T-cell (primary cell): Measurements from ENCODE around the gene TBCE. TPM values are rescaled to one million over a fixed set of nuclear protein-coding genes. Genes with fewer than 3 reads are reported as not detected.

Experiments
- ATAC-seq, 4 experiments: fragments of 200-7000 bp in 3 of 4; fragments of 150-1000 bp in 1 of 4; cut with Tn5 transposase; replicated peaks in 1 of 4; 1 replicate in 3 of 4; 2 replicates in 1 of 4; pipeline ENCODE4 v1.10.0; 2021; ENCODE audit warnings: moderate library complexity in 3 of 4, mild to moderate bottlenecking in 2 of 4, moderate number of reproducible peaks in 1 of 4
- CTCF ChIA-PET, 2 donors: fragments of 300-600 bp; sonication (Branson Sonifier 250); formaldehyde crosslinking; loops; one replicate each; lab custom pipeline; 2022; ENCODE audit warnings: antibody characterized with exemption in 2 of 2; lab: Charles Lee
- POLR2A ChIA-PET, 2 donors: fragments of 300-600 bp; sonication (Branson Sonifier 250); formaldehyde crosslinking; loops; one replicate each; lab custom pipeline; 2022; ENCODE audit warnings: antibody characterized with exemption in 2 of 2; lab: Charles Lee
- DNase-seq, 35 experiments: peaks; one replicate each; pipeline versions ENCODE4 v3.0.0 to v3.0.0-alpha.2; 2013 to 2023
- H3K27ac ChIP-seq: one replicate; pipeline ENCODE4 v1.5.1; 2013; ENCODE audit warnings: low read length
- H3K27me3 ChIP-seq, 2 experiments: replicated peaks in 1 of 2; 1 replicate in 1 of 2; 2 replicates in 1 of 2; pipeline versions ENCODE4 v1.6.1 to v1.7.0; 2013; ENCODE audit warnings: low read length in 1 of 2, mixed read lengths in 1 of 2; ENCODE audit not compliant: control insufficient read depth in 2 of 2, insufficient read depth in 2 of 2; ENCODE audit errors: extremely low read depth in 1 of 2
- H3K36me3 ChIP-seq, 2 donors: 1 replicate in 1 of 2; 2 replicates in 1 of 2; pipeline versions ENCODE4 v1.6.1 to v1.7.0; 2013; ENCODE audit warnings: low read length in 1 of 2; ENCODE audit not compliant: control insufficient read depth in 2 of 2, insufficient read depth in 1 of 2; ENCODE audit errors: extremely low read depth in 1 of 2
- H3K4me1 ChIP-seq, 2 experiments: 1 replicate in 1 of 2; 2 replicates in 1 of 2; pipeline versions ENCODE4 v1.6.1 to v1.7.0; 2013; ENCODE audit warnings: low read length in 2 of 2, mixed read lengths in 1 of 2; ENCODE audit not compliant: insufficient read depth in 2 of 2, control insufficient read depth in 1 of 2; ENCODE audit errors: extremely low read depth in 1 of 2
- H3K4me3 ChIP-seq, 2 donors: 1 replicate in 1 of 2; 2 replicates in 1 of 2; pipeline versions ENCODE4 v1.5.1 to v1.7.0; 2013; ENCODE audit warnings: mild to moderate bottlenecking in 2 of 2, low read length in 1 of 2, moderate library complexity in 1 of 2; ENCODE audit not compliant: control insufficient read depth in 1 of 2; ENCODE audit errors: extremely low read depth in 1 of 2
- H3K9me3 ChIP-seq: 2 replicates; pipeline ENCODE4 v1.7.0; 2013
- H3K27ac Mint-ChIP-seq, 2 donors: one replicate each; pipeline ENCODE4 v1.8.0; 2020 to 2021; ENCODE audit warnings: mild to moderate bottlenecking in 2 of 2, mixed read lengths in 2 of 2
- H3K27me3 Mint-ChIP-seq, 2 donors: one replicate each; pipeline ENCODE4 v1.8.0; 2021 to 2022; ENCODE audit warnings: mixed read lengths in 2 of 2
- H3K36me3 Mint-ChIP-seq: one replicate; pipeline ENCODE4 v1.8.0; 2021; ENCODE audit warnings: mixed read lengths
- H3K4me1 Mint-ChIP-seq, 3 donors: one replicate each; pipeline ENCODE4 v1.8.0; 2020 to 2022; ENCODE audit warnings: mixed read lengths in 3 of 3, mild to moderate bottlenecking in 1 of 3
- H3K4me3 Mint-ChIP-seq, 3 donors: one replicate each; pipeline ENCODE4 v1.8.0; 2020 to 2022; ENCODE audit warnings: mild to moderate bottlenecking in 3 of 3, mixed read lengths in 3 of 3, moderate library complexity in 3 of 3
- H3K9me3 Mint-ChIP-seq, 3 donors: one replicate each; pipeline ENCODE4 v1.8.0; 2020 to 2022; ENCODE audit warnings: mixed read lengths in 3 of 3
- WGBS: methylation state at CpG from one replicate; pipeline ENCODE4 v1.1.5; 2013; ENCODE audit warnings: missing lambda C conversion rate; ENCODE audit not compliant: insufficient coverage; 5-methylcytosine and 5-hydroxymethylcytosine counted together
- total RNA-seq, 35 experiments: library from RNA in 6 of 35; stranded (reverse) in 6 of 35; fragments of 120-200 nt in 1 of 35; gene quantifications; one replicate each; pipeline versions ENCODE4 v1.2.1 to v1.2.4 and lab custom pipeline; 2013 to 2026

The TBCE gene
- total RNA-seq, 5 donors from 2014 or later (not counting 1 experiment from before 2014, with no cell fraction given): 15.6 to 21.5 (median 18.6) TPM

DNA sequence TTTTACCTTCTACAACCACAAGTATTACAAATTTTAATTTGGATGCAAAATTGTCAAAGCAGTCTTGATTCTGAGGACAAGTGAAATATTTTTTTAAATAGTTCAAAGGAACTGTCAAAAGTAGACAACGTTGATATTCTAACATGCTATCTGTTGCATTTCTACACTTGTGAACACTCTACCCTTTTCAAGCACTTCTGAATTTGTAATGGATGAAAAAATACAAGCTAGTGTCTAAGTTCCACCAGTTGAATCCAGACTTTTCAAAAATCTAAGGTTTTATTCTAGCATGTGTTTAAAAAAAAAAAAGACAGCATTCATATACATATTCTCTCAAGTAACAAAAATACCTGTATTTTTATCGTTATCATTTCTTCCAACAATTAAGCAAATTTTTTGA is 41.4 kb upstream of the TBCE start:
- ATAC-seq: no peak
- Mint-ChIP-seq H3K9me3 (no peaks in the 10 kb centered on the region), H3K36me3 (peaks cover 15% of the 10 kb centered on the region), H3K4me1 (peaks cover 49 to 53% (median 52%) of the 10 kb centered on the region in 3 donors), H3K27me3 (no peaks in the 10 kb centered on the region), H3K4me3 (peak overlapping the region in 2 of 3 donors; percentile 99 to 100), H3K27ac (peak overlapping the region; percentile 96 to 97)
- ChIA-PET POLR2A (interaction anchor here (0.7 to 1.8 kb wide), 4 partner anchors 19 to 746 kb away, joined by 3 to 5 read pairs (median 4); no protein-coding TSS in a partner anchor), CTCF (interaction anchor here in 1 of 2 donors (1.4 to 2.0 kb wide), 2 partner anchors 73 to 90 kb away, joined by 5 to 9 read pairs; no protein-coding TSS in a partner anchor)
- peaks cover 29 to 39% of the 10 kb centered on the region in 2 experiments for H3K4me1 ChIP-seq
- no peaks in the 10 kb centered on the region for H3K9me3 ChIP-seq
- H3K27ac ChIP-seq: peak overlapping the region; percentile 96
- peaks cover 0 to 10% of the 10 kb centered on the region in 2 donors for H3K36me3 ChIP-seq
- H3K27me3 ChIP-seq: no peaks in the 10 kb centered on the region
- no peak for DNase-seq
- WGBS: 14% methylated on average over 1 of the region's 2 CpGs
- H3K4me3 ChIP-seq: peak overlapping the region in 1 of 2 donors; percentile 81

DNA sequence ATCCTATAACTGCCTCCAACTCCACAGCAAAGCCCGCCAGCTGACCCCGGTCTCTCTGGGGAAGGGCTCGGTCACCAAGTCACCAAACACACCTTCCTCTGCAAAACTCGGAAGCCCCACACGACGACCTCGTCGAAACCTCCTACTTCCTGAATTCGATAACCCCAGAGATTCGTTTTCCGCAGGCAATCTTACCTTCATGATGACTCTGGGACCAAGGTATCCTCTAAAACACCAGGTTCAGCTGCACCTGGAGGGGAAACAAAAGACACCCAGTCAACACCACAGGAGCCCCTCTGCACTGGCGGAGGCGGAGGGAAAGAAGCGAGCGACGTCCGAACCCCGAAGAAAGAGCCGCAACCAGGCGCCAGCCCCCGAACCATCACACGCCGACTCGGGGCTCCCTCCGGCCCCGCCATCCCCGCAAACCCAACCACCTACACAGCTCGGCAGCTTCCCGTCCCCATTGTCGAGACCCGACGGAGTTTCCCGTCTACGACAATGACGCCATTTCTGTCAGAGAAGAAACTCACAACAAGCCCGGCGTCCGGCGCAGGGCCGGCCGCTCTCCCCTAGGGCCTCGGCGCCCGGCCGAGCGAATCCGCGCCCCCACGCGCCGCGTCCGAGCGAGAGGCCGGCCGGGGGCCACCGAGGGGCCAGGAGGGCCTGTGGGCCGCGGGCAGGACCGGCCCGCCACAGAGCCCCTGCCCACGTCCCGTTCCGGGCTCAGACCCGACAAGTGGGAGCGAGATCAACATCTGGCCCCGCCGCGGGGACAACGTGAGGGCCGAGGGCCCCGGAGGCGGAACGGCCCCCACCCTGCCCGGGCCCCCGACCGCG is 40.3 kb upstream of the TBCE start:
- no peaks in the 10 kb centered on the region for H3K27me3 ChIP-seq
- H3K36me3 ChIP-seq: peaks cover 0 to 7% of the 10 kb centered on the region in 2 donors
- Mint-ChIP-seq H3K9me3 (no peaks in the 10 kb centered on the region), H3K4me3 (peak overlapping the region in 2 of 3 donors; percentile 99 to 100), H3K27ac (peak overlapping the region; percentile 96 to 97), H3K36me3 (peaks cover 19% of the 10 kb centered on the region), H3K4me1 (peaks cover 38 to 42% (median 41%) of the 10 kb centered on the region in 3 donors), H3K27me3 (no peaks in the 10 kb centered on the region)
- DNase-seq (peak; percentile 26 to 86 (median 71)), ATAC-seq (peak in 2 of 4 experiments; percentile 5 to 23)
- peak overlapping the region; percentile 81 to 97 for H3K4me3 ChIP-seq
- H3K9me3 ChIP-seq: no peaks in the 10 kb centered on the region
- peak overlapping the region; percentile 96 for H3K27ac ChIP-seq
- POLR2A ChIA-PET: interaction anchor here in 1 of 2 donors (0.6 to 1.9 kb wide), 5 partner anchors 9 to 76 kb away, joined by 3 to 5 read pairs (median 3); no protein-coding TSS in a partner anchor
- H3K4me1 ChIP-seq: peaks cover 32 to 40% of the 10 kb centered on the region in 2 experiments
- CTCF ChIA-PET: interaction anchor here in 1 of 2 donors (0.7 to 1.2 kb wide), 2 partner anchors 22 to 983 kb away, joined by 3 read pairs; no protein-coding TSS in a partner anchor
- under 1% methylated on average over 78 of the region's 78 CpGs for WGBS

DNA sequence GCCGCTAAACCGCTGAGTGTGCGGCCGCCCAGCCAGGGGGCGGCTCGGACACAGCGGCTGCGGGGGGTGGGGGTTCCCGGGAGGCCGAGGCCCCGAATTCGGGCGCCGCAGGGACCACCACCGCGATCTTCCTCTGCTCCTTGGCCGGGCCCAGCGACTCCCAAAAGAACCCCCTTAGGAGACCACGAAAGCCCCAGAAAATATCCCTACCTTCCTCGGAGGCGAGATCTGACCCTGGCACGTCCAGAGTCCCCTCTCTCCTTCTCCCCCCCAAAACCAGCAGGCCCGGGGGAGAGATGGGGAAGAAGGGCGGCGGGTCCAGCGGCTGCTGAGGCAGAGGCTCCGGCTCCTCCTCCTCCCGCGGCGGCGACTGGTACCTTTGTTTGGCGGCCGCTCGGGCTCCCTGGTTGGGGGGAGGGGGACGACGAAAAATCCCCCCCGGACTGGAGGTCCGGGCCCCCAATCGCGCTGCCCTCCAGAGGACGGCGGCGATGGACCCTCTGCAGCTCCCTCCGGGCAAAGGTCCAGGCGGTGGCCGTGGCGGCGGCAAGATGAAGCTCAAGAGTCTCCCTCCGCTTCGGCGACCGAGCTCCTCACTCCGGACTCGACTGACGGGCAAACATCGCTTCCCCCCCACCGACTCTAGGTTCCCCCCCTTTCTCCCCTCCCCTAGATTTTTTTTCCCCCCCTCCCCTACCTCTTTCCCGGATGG is 39.5 kb upstream of the TBCE start, which contains the start of gene ARID4B:
Gene ARID4B (minus strand): TSS at position 621 of the 712 bp plus-strand sequence. CDS start 1,260 bp downstream, outside the sequence.
- DNase-seq (peak in 7 of 35 experiments; percentile 29 to 63 (median 48)), ATAC-seq (peak in 2 of 4 experiments; percentile 5 to 6)
- ChIA-PET CTCF (interaction anchor here in 1 of 2 donors (0.5 to 1.5 kb wide), 4 partner anchors 21 to 223 kb away, joined by 3 to 5 read pairs (median 3); no protein-coding TSS in a partner anchor), POLR2A (interaction anchor here (0.6 to 1.9 kb wide), 9 partner anchors 9 to 167 kb away, joined by 3 to 6 read pairs (median 4); partner anchors contain the start of gene RBM34 (in 1 of the 2))
- H3K36me3 ChIP-seq: peaks cover 0 to 2% of the 10 kb centered on the region in 2 donors
- Mint-ChIP-seq H3K27me3 (no peaks in the 10 kb centered on the region), H3K4me1 (peaks cover 30 to 34% (median 34%) of the 10 kb centered on the region in 3 donors), H3K9me3 (no peaks in the 10 kb centered on the region), H3K36me3 (peaks cover 16% of the 10 kb centered on the region), H3K4me3 (peak within 1 kb of the TSS in 2 of 3 donors; percentile 99 to 100), H3K27ac (peak within 1 kb of the TSS; percentile 96 to 97)
- H3K4me3 ChIP-seq: peak within 1 kb of the TSS; percentile 84 to 97
- WGBS: 0% methylated on average over 40 of the region's 58 CpGs
- no peaks in the 10 kb centered on the region for H3K9me3 ChIP-seq
- H3K27ac ChIP-seq: peak within 1 kb of the TSS; percentile 98
- H3K27me3 ChIP-seq: no peaks in the 10 kb centered on the region
- H3K4me1 ChIP-seq: peaks cover 30 to 39% of the 10 kb centered on the region in 2 experiments

DNA sequence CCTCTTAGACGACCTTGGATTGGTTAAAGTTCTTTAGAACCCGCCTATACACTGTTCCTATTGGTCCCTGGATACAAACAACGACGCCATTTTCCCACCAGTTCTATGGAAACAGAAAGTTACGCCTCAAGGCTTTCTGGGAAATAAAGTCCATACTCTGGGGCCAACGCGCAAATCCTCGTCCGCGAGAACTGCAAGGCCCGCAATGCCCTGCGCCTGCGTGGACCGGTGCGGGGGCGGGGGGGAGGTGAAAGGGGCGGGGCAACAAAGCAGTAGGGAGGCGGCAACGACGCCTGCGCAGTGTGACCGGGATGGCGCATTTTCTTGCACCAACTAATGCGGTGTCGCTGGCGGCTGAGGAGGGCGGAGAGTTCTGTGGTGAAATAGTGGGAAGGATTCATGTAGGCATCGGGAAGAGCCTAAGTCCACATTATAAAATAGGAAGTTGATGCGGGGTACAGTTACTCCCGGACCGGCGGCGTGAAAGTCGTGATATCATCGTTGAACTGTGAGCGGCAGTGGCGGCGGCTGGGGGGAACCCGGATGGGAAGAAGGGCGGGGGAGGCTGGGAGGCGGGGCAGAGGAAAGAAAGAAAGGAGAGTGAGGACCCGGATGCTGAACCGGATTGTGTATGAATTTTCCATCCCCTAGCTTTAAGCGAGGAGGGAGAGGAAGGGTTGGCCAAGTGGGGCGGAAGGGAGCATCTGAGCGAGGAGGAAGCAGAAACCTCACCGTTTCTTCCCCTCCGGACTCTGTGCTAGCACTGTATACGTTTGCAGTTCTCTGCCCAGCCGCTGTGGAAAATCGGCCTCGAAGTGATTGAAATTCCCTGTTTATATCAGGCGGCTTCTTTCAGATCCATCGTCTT is 38.7 kb upstream of the TBCE start, which contains the start of gene GGPS1:
Gene GGPS1 (plus strand): TSS at position 300 of the 868 bp plus-strand sequence. CDS start 6,695 bp downstream, outside the sequence.
- no peaks in the 10 kb centered on the region for H3K36me3 ChIP-seq
- H3K4me1 ChIP-seq: peaks cover 23 to 36% of the 10 kb centered on the region in 2 experiments
- no peaks in the 10 kb centered on the region for H3K9me3 ChIP-seq
- Mint-ChIP-seq H3K4me1 (peaks cover 28 to 36% (median 30%) of the 10 kb centered on the region in 3 donors), H3K9me3 (no peaks in the 10 kb centered on the region), H3K4me3 (no peak within 1 kb of the TSS), H3K27me3 (no peaks in the 10 kb centered on the region), H3K27ac (peak within 1 kb of the TSS in 1 of 2 donors; percentile 88), H3K36me3 (peaks cover 16% of the 10 kb centered on the region)
- peak within 1 kb of the TSS; percentile 98 for H3K27ac ChIP-seq
- ChIA-PET CTCF (interaction anchor here (0.6 to 1.5 kb wide), 5 partner anchors 14 to 175 kb away, joined by 3 to 5 read pairs (median 4); no protein-coding TSS in a partner anchor), POLR2A (interaction anchor here (0.5 to 1.9 kb wide), 6 partner anchors 10 to 931 kb away, joined by 3 to 9 read pairs (median 5); no protein-coding TSS in a partner anchor)
- DNase-seq (peak; percentile 93 to 100 (median 98)), ATAC-seq (peak; percentile 84 to 85 (median 84))
- WGBS: 0% methylated on average over 49 of the region's 54 CpGs
- peak within 1 kb of the TSS; percentile 84 to 97 for H3K4me3 ChIP-seq
- no peaks in the 10 kb centered on the region for H3K27me3 ChIP-seq
